HCT116 (cell line): Measurements from ENCODE around the gene DUS3L. TPM values are rescaled to one million over a fixed set of nuclear protein-coding genes. Genes with fewer than 3 reads are reported as not detected.

Source experiments
- ATAC-seq: fragments of 200-7000 bp; cut with Tn5 transposase; 2 replicates; pipeline ENCODE4 v1.9.1; 2020; ENCODE audit warnings: mild to moderate bottlenecking, moderate library complexity
- BruUV-seq: library from RNA; stranded (reverse); fragments of 400-500 nt; replicated peaks from 2 replicates; lab custom pipeline; 2021; lab: Mats Ljungman, UMichigan
- CTCF ChIA-PET: fragments of 300-600 bp; sonication (Branson Sonifier 250); formaldehyde crosslinking; loops from one replicate; lab custom pipeline; 2021; ENCODE audit warnings: antibody characterized with exemption; lab: Charles Lee
- POLR2A ChIA-PET: fragments of 300-600, 350-600 bp; sonication (Branson Sonifier 250); formaldehyde crosslinking; loops from one replicate; lab custom pipeline; 2021; ENCODE audit warnings: antibody characterized with exemption; lab: Charles Lee
- RAD21 ChIA-PET, 2 experiments: fragments of 300-600 bp; sonication (Branson Sonifier 250); formaldehyde crosslinking; loops; one replicate each; lab custom pipeline; 2023; ENCODE audit warnings: low total read pairs in 2 of 2; ENCODE audit not compliant: uncharacterized antibody in 2 of 2, unreplicated experiment in 2 of 2, low non-redundant PET in 1 of 2; lab: Charles Lee
- DNase-seq: peaks from one replicate; pipeline ENCODE4 v3.0.0-alpha.2; 2010; ENCODE audit warnings: low read depth, low spot score
- H2AFZ ChIP-seq: fragments of 200-600 bp; shearing (Covaris generic), sonication (generic); 2 replicates; pipeline ENCODE4 v1.6.1; 2017; ENCODE audit warnings: low read depth, mixed run types, mixed read lengths, antibody characterized with exemption, low read length; ENCODE audit not compliant: poor library complexity, severe bottlenecking
- H3K27ac ChIP-seq: 2 replicates; pipeline ENCODE4 v1.5.1; 2012; ENCODE audit warnings: low read depth, low read length
- H3K27me3 ChIP-seq: fragments of 200-600 bp; sonication (generic); 2 replicates; pipeline ENCODE4 v1.6.1; 2016; ENCODE audit warnings: mixed run types, low read length, mixed read lengths; ENCODE audit not compliant: insufficient read depth
- H3K36me3 ChIP-seq, 2 experiments: fragments of 200-500 bp in 1 of 2; fragments of 200-600 bp in 1 of 2; sonication (Bioruptor generic) in 1 of 2; sonication (generic) in 1 of 2; 2 replicates each; pipeline versions ENCODE4 v1.5.1 to v1.6.1; 2014 to 2016; ENCODE audit warnings: low read length in 2 of 2, inconsistent platforms in 1 of 2, mixed read lengths in 1 of 2, mixed run types in 1 of 2; ENCODE audit not compliant: insufficient read depth in 2 of 2, control insufficient read depth in 1 of 2
- H3K4me1 ChIP-seq, 2 experiments: fragments of 200-600 bp in 1 of 2; sonication (generic) in 1 of 2; 2 replicates each; pipeline versions ENCODE4 v1.5.1 to v1.6.1; 2012 to 2017; ENCODE audit warnings: low read length in 2 of 2, inconsistent platforms in 1 of 2, mild to moderate bottlenecking in 1 of 2, mixed read lengths in 1 of 2, mixed run types in 1 of 2, moderate library complexity in 1 of 2; ENCODE audit not compliant: insufficient read depth in 2 of 2, control insufficient read depth in 1 of 2
- H3K4me2 ChIP-seq: fragments of 200-600 bp; sonication (generic); 2 replicates; pipeline ENCODE4 v1.6.1; 2017; ENCODE audit warnings: mixed run types, low read length, mixed read lengths
- H3K4me3 ChIP-seq, 2 experiments: fragments of 200-600 bp in 1 of 2; sonication (generic) in 1 of 2; replicated peaks in 1 of 2; 2 replicates each; pipeline ENCODE4 v1.5.1; 2011 to 2016; ENCODE audit warnings: low read length in 2 of 2, control low read depth in 1 of 2, low read depth in 1 of 2, mild to moderate bottlenecking in 1 of 2, mixed read lengths in 1 of 2, mixed run types in 1 of 2
- H3K79me2 ChIP-seq: fragments of 200-600 bp; sonication (generic); 2 replicates; pipeline ENCODE4 v1.6.1; 2017; ENCODE audit warnings: mild to moderate bottlenecking, mixed run types, low read length, moderate library complexity, mixed read lengths; ENCODE audit not compliant: insufficient read depth
- H3K9ac ChIP-seq: fragments of 200-600 bp; sonication (generic); 2 replicates; pipeline ENCODE4 v1.6.1; 2016; ENCODE audit warnings: low read length, mixed read lengths
- H3K9me2 ChIP-seq: fragments of 200-600 bp; sonication (generic), shearing (Covaris generic); 2 replicates; pipeline ENCODE4 v1.6.1; 2017; ENCODE audit warnings: mixed run types, mild to moderate bottlenecking, moderate library complexity; ENCODE audit not compliant: insufficient read depth
- H3K9me3 ChIP-seq, 2 experiments: fragments of 200-500 bp in 1 of 2; fragments of 200-600 bp in 1 of 2; sonication (Bioruptor generic) in 1 of 2; sonication (generic) in 1 of 2; 2 replicates each; pipeline ENCODE4 v1.6.1; 2014 to 2017; ENCODE audit warnings: low read length in 2 of 2, mixed read lengths in 2 of 2, inconsistent platforms in 1 of 2, low read depth in 1 of 2, mild to moderate bottlenecking in 1 of 2, mixed run types in 1 of 2, moderate library complexity in 1 of 2; ENCODE audit not compliant: control insufficient read depth in 1 of 2, insufficient read depth in 1 of 2
- H4K20me1 ChIP-seq: fragments of 200-600 bp; sonication (generic), shearing (Covaris generic); 2 replicates; pipeline ENCODE4 v1.6.1; 2017; ENCODE audit warnings: mixed run types, mild to moderate bottlenecking, moderate library complexity; ENCODE audit not compliant: insufficient read depth
- ATF3 ChIP-seq: IDR thresholded peaks from 2 replicates; pipeline ENCODE4 v1.6.1; 2012
- CBX3 ChIP-seq: IDR thresholded peaks from 2 replicates; pipeline ENCODE4 v1.6.1; 2012; ENCODE audit warnings: low read depth
- CTCF ChIP-seq, 3 experiments: fragments of 200-600 bp in 1 of 3; sonication (generic) in 1 of 3; IDR thresholded peaks in 2 of 3; conservative IDR thresholded peaks in 1 of 3; 2 replicates each; pipeline ENCODE4 v1.5.1; 2012 to 2017; ENCODE audit warnings: low read depth in 2 of 3, low read length in 2 of 3, antibody characterized with exemption in 1 of 3, borderline replicate concordance in 1 of 3, control low read depth in 1 of 3, mild to moderate bottlenecking in 1 of 3, mixed read lengths in 1 of 3, mixed run types in 1 of 3, moderate library complexity in 1 of 3; ENCODE audit not compliant: insufficient read depth in 1 of 3
- EGR1 ChIP-seq: IDR thresholded peaks from 2 replicates; pipeline ENCODE4 v1.6.1; 2012; ENCODE audit warnings: low read depth
- ELF1 ChIP-seq: IDR thresholded peaks from 2 replicates; pipeline ENCODE4 v1.6.1; 2012; ENCODE audit warnings: low read depth, borderline replicate concordance
- EZH2 ChIP-seq: fragments of 200-600 bp; sonication (generic); IDR thresholded peaks from 2 replicates; pipeline ENCODE4 v1.6.1; 2017; ENCODE audit warnings: antibody characterized with exemption, mixed run types
- EZH2phosphoT487 ChIP-seq: fragments of 200-600 bp; IDR thresholded peaks from 2 replicates; pipeline ENCODE4 v1.6.1; 2018; ENCODE audit warnings: antibody characterized with exemption, borderline replicate concordance
- FOSL1 ChIP-seq: IDR thresholded peaks from 2 replicates; pipeline ENCODE4 v1.6.1; 2012; ENCODE audit warnings: low read depth
- JUND ChIP-seq: IDR thresholded peaks from 2 replicates; pipeline ENCODE4 v1.6.1; 2012
- MAX ChIP-seq: IDR thresholded peaks from 2 replicates; pipeline ENCODE4 v1.6.1; 2012
- POLR2AphosphoS5 ChIP-seq: IDR thresholded peaks from 2 replicates; pipeline ENCODE4 v1.6.1; 2011; ENCODE audit warnings: mild to moderate bottlenecking, low read depth, low read length, moderate library complexity
- REST ChIP-seq: IDR thresholded peaks from 2 replicates; pipeline ENCODE4 v1.6.1; 2012; ENCODE audit warnings: low read depth
- SIN3A ChIP-seq: IDR thresholded peaks from 2 replicates; pipeline ENCODE4 v1.6.1; 2012; ENCODE audit warnings: low read depth
- SP1 ChIP-seq: IDR thresholded peaks from 2 replicates; pipeline ENCODE4 v1.6.1; 2012; ENCODE audit warnings: low read depth
- SRF ChIP-seq: IDR thresholded peaks from 2 replicates; pipeline ENCODE4 v1.6.1; 2012; ENCODE audit warnings: low read depth
- ZBTB33 ChIP-seq: IDR thresholded peaks from 2 replicates; pipeline ENCODE4 v1.6.1; 2011; ENCODE audit warnings: mild to moderate bottlenecking, low read length, moderate library complexity; ENCODE audit not compliant: insufficient replicate concordance; ENCODE audit errors: extremely low read depth
- ZFX ChIP-seq: fragments of 450-650 bp; IDR thresholded peaks from 2 replicates; pipeline ENCODE4 v1.6.1; 2017
- intact Hi-C: fragments of 100-400 bp; cut with micrococcal nuclease; formaldehyde crosslinking; loops from 2 replicates; pipeline ENCODE4 v1.10.0; 2022
- total RNA-seq: library from RNA; stranded (reverse); gene quantifications from one replicate; pipeline ENCODE4 v1.2.1, GENCODE V29; 2021; ENCODE audit not compliant: unreplicated experiment

Gene DUS3L
- total RNA-seq, 1 experiment from 2014 or later: 78.1 TPM

GRCh38 chr19:5838353-5839064 is 47.5 kb upstream of the DUS3L start:
- POLR2A ChIA-PET: interaction anchor here (4.5 kb wide), 1 partner anchor 10 kb away, joined by 28 read pairs; no protein-coding TSS in a partner anchor
- no TSS peak for BruUV-seq
- peaks cover 9 to 18% of the 10 kb centered on the region in 2 experiments; a peak in 2 of 4 replicates for H3K4me1 ChIP-seq
- ATAC-seq (no peak), DNase-seq (no peak)
- H2AFZ ChIP-seq: no peak overlapping the region
- H3K9me2 ChIP-seq: no peaks in the 10 kb centered on the region
- RAD21 ChIA-PET: no interaction called here
- H3K79me2 ChIP-seq: no peaks in the 10 kb centered on the region
- no peak overlapping the region for H3K4me2 ChIP-seq
- no peaks in the 10 kb centered on the region for H4K20me1 ChIP-seq
- H3K27ac ChIP-seq: no peak overlapping the region
- H3K27me3 ChIP-seq: no peaks in the 10 kb centered on the region
- TF ChIP-seq EGR1 (no peak), POLR2AphosphoS5 (no peak), FOSL1 (no peak), ZBTB33 (no peak), ELF1 (no peak), ATF3 (no peak), JUND (no peak), REST (no peak), SIN3A (no peak), CBX3 (no peak), CTCF (IDR thresholded peaks at IDR 0.05 in 2 of 3, conservative IDR thresholded peaks at IDR 0.05 in 1 of 3; ENCODE audit: borderline replicate concordance in 1 of 3, insufficient read depth in 1 of 3, low read depth in 2 of 3, low read length in 2 of 3) (no peak), ZFX (no peak), SRF (no peak), MAX (no peak), EZH2 (no peak), SP1 (no peak), EZH2phosphoT487 (no peak)
- CTCF ChIA-PET: no interaction called here
- no peak overlapping the region for H3K4me3 ChIP-seq
- no peak overlapping the region for H3K9ac ChIP-seq
- intact Hi-C loops: no loop called here
- no peaks in the 10 kb centered on the region for H3K9me3 ChIP-seq
- H3K36me3 ChIP-seq: no peaks in the 10 kb centered on the region
